H1 (cell line): ENCODE results near the gene PRR5. TPM values are rescaled to one million over a fixed set of nuclear protein-coding genes. Genes with fewer than 3 reads are reported as not detected.

Source experiments
- CTCF ChIA-PET: fragments of 300-600 bp; sonication (Branson Sonifier 250); formaldehyde crosslinking; loops from one replicate; lab custom pipeline; 2021; ENCODE audit not compliant: partially characterized antibody; lab: Charles Lee
- POLR2A ChIA-PET: fragments of 300-600 bp; sonication (Branson Sonifier 250); formaldehyde crosslinking; loops from one replicate; lab custom pipeline; 2021; ENCODE audit warnings: inconsistent platforms; ENCODE audit not compliant: partially characterized antibody; lab: Charles Lee
- DNase-seq, 2 experiments: peaks; one replicate each; pipeline versions ENCODE4 v3.0.0 to v3.0.0-alpha.2; 2010 to 2022; ENCODE audit warnings: low spot score in 2 of 2, low read depth in 1 of 2, mixed read lengths in 1 of 2
- FAIRE-seq: peaks from 2 replicates; lab custom pipeline; 2011; peaks lifted over from hg19 to GRCh38; lab: Jason Lieb, UNC
- H2AFZ ChIP-seq: 2 replicates; pipeline ENCODE4 v1.8.1; 2012; ENCODE audit warnings: low read length, inconsistent platforms
- H2AK5ac ChIP-seq: 2 replicates; pipeline ENCODE4 v1.6.1; 2013; ENCODE audit warnings: low read depth, low read length
- H2BK120ac ChIP-seq: replicated peaks from 2 replicates; pipeline ENCODE3; 2013; ENCODE audit warnings: low read depth, low read length, inconsistent platforms
- H2BK12ac ChIP-seq: 2 replicates; pipeline ENCODE4 v1.6.1; 2013; ENCODE audit warnings: low read depth, low read length
- H2BK15ac ChIP-seq: 2 replicates; pipeline ENCODE4 v1.6.1; 2013; ENCODE audit warnings: low read length
- H2BK20ac ChIP-seq: 2 replicates; pipeline ENCODE4 v1.6.1; 2013; ENCODE audit warnings: low read length
- H2BK5ac ChIP-seq: 2 replicates; pipeline ENCODE4 v1.6.1; 2013; ENCODE audit warnings: low read depth, low read length
- H3K14ac ChIP-seq: 2 replicates; pipeline ENCODE4 v1.6.1; 2013; ENCODE audit warnings: inconsistent platforms; ENCODE audit not compliant: insufficient read length
- H3K18ac ChIP-seq: 2 replicates; pipeline ENCODE4 v1.6.1; 2013; ENCODE audit warnings: low read length; ENCODE audit errors: extremely low read depth
- H3K23ac ChIP-seq: 2 replicates; pipeline ENCODE4 v1.6.1; 2013; ENCODE audit warnings: inconsistent platforms; ENCODE audit not compliant: insufficient read length
- H3K23me2 ChIP-seq: 2 replicates; pipeline ENCODE4 v1.6.1; 2013; ENCODE audit warnings: low read depth, low read length
- H3K27ac ChIP-seq: 2 replicates; pipeline ENCODE4 v1.6.1; 2011; ENCODE audit warnings: low read depth, low read length, inconsistent platforms
- H3K27me3 ChIP-seq, 4 experiments: replicated peaks in 1 of 4; 1 replicate in 1 of 4; 2 replicates in 3 of 4; pipeline versions ENCODE4 v1.6.1 to v1.8.1; 2011 to 2013; ENCODE audit warnings: low read length in 3 of 4, mild to moderate bottlenecking in 3 of 4, inconsistent platforms in 2 of 4, mixed read lengths in 2 of 4, moderate library complexity in 1 of 4; ENCODE audit not compliant: control insufficient read depth in 3 of 4, insufficient read depth in 3 of 4; ENCODE audit errors: extremely low read depth in 1 of 4
- H3K36me3 ChIP-seq, 4 experiments: 2 replicates each; pipeline versions ENCODE4 v1.6.1 to v1.8.1; 2011 to 2013; ENCODE audit warnings: mild to moderate bottlenecking in 4 of 4, low read length in 3 of 4, moderate library complexity in 2 of 4, control low read depth in 1 of 4, inconsistent platforms in 1 of 4; ENCODE audit not compliant: insufficient read depth in 4 of 4, control insufficient read depth in 2 of 4
- H3K4ac ChIP-seq: replicated peaks from 2 replicates; pipeline ENCODE3; 2013; ENCODE audit warnings: low read length, low read depth, mixed read lengths, inconsistent platforms; ENCODE audit not compliant: insufficient read length
- H3K4me1 ChIP-seq, 4 experiments: replicated peaks in 1 of 4; 1 replicate in 1 of 4; 2 replicates in 3 of 4; pipeline versions ENCODE4 v1.6.1 to v1.8.1; 2011 to 2013; ENCODE audit warnings: low read length in 3 of 4, inconsistent platforms in 2 of 4, mixed read lengths in 1 of 4; ENCODE audit not compliant: insufficient read depth in 4 of 4, control insufficient read depth in 3 of 4
- H3K4me2 ChIP-seq, 2 experiments: 2 replicates each; pipeline versions ENCODE4 v1.6.1 to v1.8.1; 2011 to 2013; ENCODE audit warnings: low read depth in 2 of 2, low read length in 2 of 2, control low read depth in 1 of 2, inconsistent platforms in 1 of 2, mild to moderate bottlenecking in 1 of 2; ENCODE audit not compliant: insufficient read depth in 1 of 2
- H3K4me3 ChIP-seq, 4 experiments: fragments of 200-600, 300-600 bp in 1 of 4; sonication (generic), shearing (Covaris generic), sonication (Bioruptor Twin) in 1 of 4; 2 replicates each; pipeline versions ENCODE4 v1.5.1 to v1.8.1; 2011 to 2016; ENCODE audit warnings: low read length in 4 of 4, low read depth in 3 of 4, control low read depth in 2 of 4, inconsistent platforms in 2 of 4, mild to moderate bottlenecking in 2 of 4, mixed read lengths in 1 of 4, moderate library complexity in 1 of 4; ENCODE audit not compliant: insufficient read depth in 2 of 4; ENCODE audit errors: extremely low read depth in 1 of 4
- H3K56ac ChIP-seq: replicated peaks from 2 replicates; pipeline ENCODE3; 2013; ENCODE audit warnings: low read depth, mild to moderate bottlenecking, mixed read lengths, low read length, inconsistent platforms; ENCODE audit not compliant: insufficient read length
- H3K79me1 ChIP-seq: 2 replicates; pipeline ENCODE4 v1.6.1; 2013; ENCODE audit warnings: low read depth, low read length, control low read depth
- H3K79me2 ChIP-seq, 2 experiments: 2 replicates each; pipeline versions ENCODE4 v1.6.1 to v1.8.1; 2012 to 2013; ENCODE audit warnings: low read length in 2 of 2, mild to moderate bottlenecking in 2 of 2, inconsistent platforms in 1 of 2; ENCODE audit not compliant: insufficient read depth in 2 of 2, control insufficient read depth in 1 of 2
- H3K9ac ChIP-seq, 4 experiments: replicated peaks in 1 of 4; 1 replicate in 1 of 4; 2 replicates in 3 of 4; pipeline versions ENCODE4 v1.6.1 to v1.8.1; 2011 to 2013; ENCODE audit warnings: low read depth in 3 of 4, low read length in 3 of 4, control low read depth in 2 of 4, mild to moderate bottlenecking in 2 of 4, moderate library complexity in 2 of 4, inconsistent platforms in 1 of 4; ENCODE audit errors: extremely low read depth in 1 of 4
- H3K9me3 ChIP-seq, 2 experiments: 2 replicates each; pipeline versions ENCODE4 v1.6.1 to v1.8.1; 2012 to 2013; ENCODE audit warnings: mild to moderate bottlenecking in 2 of 2, moderate library complexity in 2 of 2, control low read depth in 1 of 2, inconsistent platforms in 1 of 2, low read depth in 1 of 2, low read length in 1 of 2, mixed read lengths in 1 of 2; ENCODE audit not compliant: insufficient read depth in 2 of 2
- H4K20me1 ChIP-seq, 2 experiments: replicated peaks in 1 of 2; 2 replicates each; pipeline versions ENCODE3 to v1.8.1; 2011 to 2013; ENCODE audit warnings: inconsistent platforms in 2 of 2, low read length in 2 of 2, mild to moderate bottlenecking in 1 of 2; ENCODE audit not compliant: insufficient read depth in 2 of 2, control insufficient read depth in 1 of 2
- H4K5ac ChIP-seq: 2 replicates; pipeline ENCODE4 v1.6.1; 2013; ENCODE audit warnings: low read length, low read depth, mixed read lengths, inconsistent platforms; ENCODE audit not compliant: insufficient read length
- H4K8ac ChIP-seq: 2 replicates; pipeline ENCODE4 v1.8.0; 2013; ENCODE audit warnings: mild to moderate bottlenecking, moderate library complexity, low read length, inconsistent platforms; ENCODE audit not compliant: insufficient read depth; ENCODE audit errors: extremely low read depth
- H4K91ac ChIP-seq: replicated peaks from 2 replicates; pipeline ENCODE3; 2013; ENCODE audit warnings: low read length, mixed read lengths, inconsistent platforms; ENCODE audit not compliant: insufficient read length
- BACH1 ChIP-seq: IDR thresholded peaks from 2 replicates; pipeline ENCODE4 v1.6.1; 2012; ENCODE audit warnings: low read length, improper control_type of control experiment
- CBX8 ChIP-seq: fragments of 300-800, 300-1000 bp; sonication (generic); IDR thresholded peaks from 2 replicates; pipeline ENCODE4 v1.7.1; 2016; ENCODE audit warnings: low read depth, low read length, borderline replicate concordance
- CHD1 ChIP-seq: IDR thresholded peaks from 2 replicates; pipeline ENCODE4 v1.6.1; 2012; ENCODE audit warnings: low read depth, low read length, improper control_type of control experiment
- EGR1 ChIP-seq: IDR thresholded peaks from 2 replicates; pipeline ENCODE4 v1.6.1; 2011; ENCODE audit warnings: low read depth, low read length, borderline replicate concordance
- HDAC2 ChIP-seq, 2 experiments: fragments of 300-600 bp in 1 of 2; sonication (generic) in 1 of 2; IDR thresholded peaks; 2 replicates each; pipeline ENCODE4 v1.6.1; 2011 to 2012; ENCODE audit warnings: low read depth in 2 of 2, low read length in 2 of 2, mild to moderate bottlenecking in 2 of 2, moderate library complexity in 2 of 2, borderline replicate concordance in 1 of 2, inconsistent platforms in 1 of 2
- MAFK ChIP-seq: IDR thresholded peaks from 2 replicates; pipeline ENCODE4 v1.6.1; 2012; ENCODE audit warnings: low read depth, mild to moderate bottlenecking, improper control_type of control experiment, low read length
- MAX ChIP-seq: IDR thresholded peaks from 2 replicates; pipeline ENCODE4 v1.6.1; 2012; ENCODE audit warnings: inconsistent platforms
- NRF1 ChIP-seq: IDR thresholded peaks from 2 replicates; pipeline ENCODE4 v1.6.1; 2011; ENCODE audit warnings: mild to moderate bottlenecking, low read depth, low read length, improper control_type of control experiment
- POU5F1 ChIP-seq: IDR thresholded peaks from 2 replicates; pipeline ENCODE4 v1.6.1; 2011; ENCODE audit warnings: low read depth, mild to moderate bottlenecking, low read length, moderate library complexity
- RFX5 ChIP-seq: IDR thresholded peaks from 2 replicates; pipeline ENCODE4 v1.6.1; 2011; ENCODE audit warnings: low read depth, low read length, improper control_type of control experiment, borderline replicate concordance
- SP2 ChIP-seq: IDR thresholded peaks from 2 replicates; pipeline ENCODE4 v1.6.1; 2012; ENCODE audit warnings: mild to moderate bottlenecking, low read length, inconsistent platforms
- TCF12 ChIP-seq: IDR thresholded peaks from 2 replicates; pipeline ENCODE4 v1.6.1; 2011; ENCODE audit warnings: low read depth, mild to moderate bottlenecking, low read length
- USF2 ChIP-seq: IDR thresholded peaks from 2 replicates; pipeline ENCODE4 v1.6.1; 2011; ENCODE audit warnings: low read length, improper control_type of control experiment
- YY1 ChIP-seq: IDR thresholded peaks from 2 replicates; pipeline ENCODE4 v1.6.1; 2011; ENCODE audit warnings: low read depth, mild to moderate bottlenecking, low read length
- WGBS, 2 experiments: shearing (Covaris generic) in 1 of 2; methylation state at CpG; one replicate each; pipeline versions ENCODE4 v1.1.6 to v1.1.7; 2013 to 2015; ENCODE audit warnings: low lambda C conversion rate in 2 of 2, mixed read lengths in 2 of 2, inconsistent platforms in 1 of 2, low coverage in 1 of 2, missing lambda C conversion rate in 1 of 2; ENCODE audit not compliant: insufficient replicate concordance in 2 of 2, insufficient coverage in 1 of 2, insufficient read length in 1 of 2; ENCODE audit errors: extremely low coverage in 1 of 2, missing lambda C conversion rate in 1 of 2; 5-methylcytosine and 5-hydroxymethylcytosine counted together
- polyA plus RNA-seq, 7 experiments: library from polyadenylated mRNA; depleted of rRNA in 3 of 7; stranded (reverse) in 5 of 7; unstranded in 2 of 7; fragments of >200 nt in 5 of 7; fragments of 200-250 nt in 2 of 7; gene quantifications; 1 replicate in 5 of 7; 2 replicates in 1 of 7; 4 replicates in 1 of 7; pipeline versions ENCODE4 v1.2.1 to v1.2.3, GENCODE V29; 2011 to 2013; ENCODE audit warnings: missing spikeins in 2 of 7, mixed read lengths in 2 of 7
- total RNA-seq: library from RNA; stranded (reverse); fragmentation: NEBNext Ultra II Directional; extraction: Animal tissue kit (Norgen Biotek cat#: 25700); gene quantifications from 2 replicates; pipeline ENCODE4 v1.2.1, GENCODE V29; 2021

The PRR5 gene
- total and polyA plus RNA-seq, 2 of the 8 experiments (the other 6 are each of a cell fraction or from before 2014, with no cell fraction given): 16.5 to 25.7 TPM

GRCh38 chr22:44730022-44730393 is 28.0 kb downstream of the PRR5 start:
- Histone ChIP-seq H3K18ac (no peak overlapping the region), H3K4me1 (peaks cover 0 to 2% (median 0%) of the 10 kb centered on the region in 4 experiments; a peak in 1 of 7 replicates), H3K4me3 (no peak overlapping the region), H2AFZ (no peak overlapping the region), H3K56ac (no peak overlapping the region), H3K23me2 (no peaks in the 10 kb centered on the region), H3K4ac (no peak overlapping the region), H4K5ac (no peak overlapping the region), H3K79me2 (no peaks in the 10 kb centered on the region), H2BK5ac (no peak overlapping the region), H2AK5ac (0 out of 2 replicates have a peak overlapping the region, but pooled peaks have one; percentile 82), H3K4me2 (no peak overlapping the region), H4K8ac (no peak overlapping the region), H3K9ac (no peak overlapping the region; a peak in 1 of 7 replicates), H4K91ac (no peak overlapping the region), H3K9me3 (no peaks in the 10 kb centered on the region), H3K36me3 (no peaks in the 10 kb centered on the region; a peak in 1 of 8 replicates), H3K23ac (no peak overlapping the region), H3K79me1 (no peaks in the 10 kb centered on the region), H3K14ac (no peak overlapping the region), H2BK20ac (no peak overlapping the region), H2BK15ac (no peak overlapping the region), H3K27me3 (no peaks in the 10 kb centered on the region), H4K20me1 (peaks cover 0 to 10% of the 10 kb centered on the region in 2 experiments), H2BK120ac (no peak overlapping the region), H2BK12ac (no peak overlapping the region), H3K27ac (no peak overlapping the region)
- CTCF ChIA-PET: interaction anchor here (0.6 to 8.0 kb wide), 7 partner anchors 9 to 50 kb away, joined by 3 to 80 read pairs (median 3); no protein-coding TSS in a partner anchor
- POLR2A ChIA-PET: no interaction called here
- no peak for FAIRE-seq
- peak in 1 of 2 experiments; percentile 46 for DNase-seq
- 90% methylated on average over 14 of the region's 14 CpGs; no CpG with 5 or more reads in 1 of the 2 experiments for WGBS, 2 experiments
- TF ChIP-seq SP2 (no peak), HDAC2 (IDR thresholded peaks at IDR 0.05; ENCODE audit: borderline replicate concordance in 1 of 2, low read depth in 2 of 2, low read length in 2 of 2) (no peak), MAFK (no peak), NRF1 (no peak), POU5F1 (no peak), CBX8 (no peak), RFX5 (no peak), MAX (no peak), EGR1 (no peak), BACH1 (no peak), CHD1 (no peak), YY1 (no peak), USF2 (no peak), TCF12 (no peak)
